ENCODE data around the gene CD6. TPM values are rescaled to one million over a fixed set of nuclear protein-coding genes. Genes with fewer than 3 reads are reported as not detected.
A peak's percentile ranks its signal among the peaks of the same experiment; 100 is the strongest.

The CD6 gene
- total RNA-seq, 1 donor from 2014 or later: 0.39 TPM

GRCh38 chr11:60924906-60925853, 46.3 kb upstream of the CD6 start:
- TF ChIP-seq CTCF (IDR thresholded peaks at IDR 0.05; ENCODE audit: insufficient read depth, low read depth, low read length) (no peak), EZH2 (IDR thresholded peaks at IDR 0.05; ENCODE audit: insufficient read depth, low read length) (no peak)
- Histone ChIP-seq H3K79me2 (ENCODE audit: insufficient read depth, low read length) (peaks cover 8% of the 10 kb centered on the region), H3K36me3 (ENCODE audit: insufficient read depth, low read length) (peaks cover 12% of the 10 kb centered on the region), H4K20me1 (ENCODE audit: insufficient read depth, low read length) (peaks cover 27% of the 10 kb centered on the region), H3K27me3 (ENCODE audit: insufficient read depth, low read length) (no peaks in the 10 kb centered on the region), H3K4me2 (ENCODE audit: low read length) (peak overlapping the region; percentile 95), H3K4me3 (ENCODE audit: insufficient read depth, low read depth, low read length) (peak overlapping the region; percentile 67), H3K9ac (ENCODE audit: low read length) (peak overlapping the region; percentile 83), H3K27ac (ENCODE audit: low read depth, low read length) (no peak overlapping the region), H3K9me3 (ENCODE audit: insufficient read depth, low read depth, low read length) (no peaks in the 10 kb centered on the region), H3K4me1 (ENCODE audit: insufficient read depth, low read length) (peaks cover 19% of the 10 kb centered on the region), H2AFZ (ENCODE audit: low read depth, low read length) (peak overlapping the region; percentile 57)
- H3K36me3 Mint-ChIP-seq (ENCODE audit: low read depth, unreplicated experiment): peaks cover 27% of the 10 kb centered on the region
- peak overlapping the region; percentile 86 for H3K4me3 Mint-ChIP-seq (ENCODE audit: unreplicated experiment)
- peak overlapping the region; percentile 58 for H3K27ac Mint-ChIP-seq (ENCODE audit: unreplicated experiment)
- no peak for DNase-seq (ENCODE audit: low read depth)
- H3K9me3 Mint-ChIP-seq (ENCODE audit: unreplicated experiment): peaks cover 1% of the 10 kb centered on the region
- H3K27me3 Mint-ChIP-seq (ENCODE audit: low read depth, unreplicated experiment): no peaks in the 10 kb centered on the region
- FAIRE-seq: no peak
- H3K4me1 Mint-ChIP-seq (ENCODE audit: low read depth, unreplicated experiment): peaks cover 8% of the 10 kb centered on the region

GRCh38 chr11:60925868-60926267, 45.6 kb upstream of the CD6 start:
- H3K27ac Mint-ChIP-seq (ENCODE audit: unreplicated experiment): peak overlapping the region; percentile 36
- peaks cover 28% of the 10 kb centered on the region for H3K36me3 Mint-ChIP-seq (ENCODE audit: low read depth, unreplicated experiment)
- TF ChIP-seq EZH2 (IDR thresholded peaks at IDR 0.05; ENCODE audit: insufficient read depth, low read length) (no peak), CTCF (IDR thresholded peaks at IDR 0.05; ENCODE audit: insufficient read depth, low read depth, low read length) (no peak)
- Histone ChIP-seq H3K27me3 (ENCODE audit: insufficient read depth, low read length) (no peaks in the 10 kb centered on the region), H3K4me2 (ENCODE audit: low read length) (peak overlapping the region; percentile 95), H3K79me2 (ENCODE audit: insufficient read depth, low read length) (peaks cover 4% of the 10 kb centered on the region), H3K4me1 (ENCODE audit: insufficient read depth, low read length) (peaks cover 19% of the 10 kb centered on the region), H4K20me1 (ENCODE audit: insufficient read depth, low read length) (peaks cover 24% of the 10 kb centered on the region), H3K4me3 (ENCODE audit: insufficient read depth, low read depth, low read length) (no peak overlapping the region), H2AFZ (ENCODE audit: low read depth, low read length) (no peak overlapping the region), H3K9me3 (ENCODE audit: insufficient read depth, low read depth, low read length) (no peaks in the 10 kb centered on the region), H3K27ac (ENCODE audit: low read depth, low read length) (no peak overlapping the region), H3K36me3 (ENCODE audit: insufficient read depth, low read length) (peaks cover 7% of the 10 kb centered on the region), H3K9ac (ENCODE audit: low read length) (no peak overlapping the region)
- DNase-seq (ENCODE audit: low read depth) (peak; percentile 30), FAIRE-seq (no peak)
- peaks cover 1% of the 10 kb centered on the region for H3K9me3 Mint-ChIP-seq (ENCODE audit: unreplicated experiment)
- peaks cover 8% of the 10 kb centered on the region for H3K4me1 Mint-ChIP-seq (ENCODE audit: low read depth, unreplicated experiment)
- H3K27me3 Mint-ChIP-seq (ENCODE audit: low read depth, unreplicated experiment): no peaks in the 10 kb centered on the region
- peak overlapping the region; percentile 86 for H3K4me3 Mint-ChIP-seq (ENCODE audit: unreplicated experiment)

GRCh38 chr11:60926500-60926899, 45.0 kb upstream of the CD6 start:
- TF ChIP-seq EZH2 (IDR thresholded peaks at IDR 0.05; ENCODE audit: insufficient read depth, low read length) (no peak), CTCF (IDR thresholded peaks at IDR 0.05; ENCODE audit: insufficient read depth, low read depth, low read length) (no peak)
- H3K9me3 ChIP-seq (ENCODE audit: insufficient read depth, low read depth, low read length): no peaks in the 10 kb centered on the region
- FAIRE-seq (no peak), DNase-seq (ENCODE audit: low read depth) (no peak)
- H3K9ac ChIP-seq (ENCODE audit: low read length): no peak overlapping the region
- H3K4me1 ChIP-seq (ENCODE audit: insufficient read depth, low read length): peaks cover 19% of the 10 kb centered on the region
- H3K36me3 Mint-ChIP-seq (ENCODE audit: low read depth, unreplicated experiment): peaks cover 28% of the 10 kb centered on the region
- H3K4me2 ChIP-seq (ENCODE audit: low read length): no peak overlapping the region
- H2AFZ ChIP-seq (ENCODE audit: low read depth, low read length): no peak overlapping the region
- no peak overlapping the region for H3K27ac Mint-ChIP-seq (ENCODE audit: unreplicated experiment)
- peaks cover 4% of the 10 kb centered on the region for H3K36me3 ChIP-seq (ENCODE audit: insufficient read depth, low read length)
- H3K79me2 ChIP-seq (ENCODE audit: insufficient read depth, low read length): peaks cover 4% of the 10 kb centered on the region
- no peak overlapping the region for H3K27ac ChIP-seq (ENCODE audit: low read depth, low read length)
- H3K4me3 ChIP-seq (ENCODE audit: insufficient read depth, low read depth, low read length): no peak overlapping the region
- H4K20me1 ChIP-seq (ENCODE audit: insufficient read depth, low read length): peaks cover 24% of the 10 kb centered on the region
- no peaks in the 10 kb centered on the region for H3K27me3 ChIP-seq (ENCODE audit: insufficient read depth, low read length)
- H3K9me3 Mint-ChIP-seq (ENCODE audit: unreplicated experiment): peaks cover 1% of the 10 kb centered on the region
- H3K27me3 Mint-ChIP-seq (ENCODE audit: low read depth, unreplicated experiment): no peaks in the 10 kb centered on the region
- no peak overlapping the region for H3K4me3 Mint-ChIP-seq (ENCODE audit: unreplicated experiment)
- peaks cover 8% of the 10 kb centered on the region for H3K4me1 Mint-ChIP-seq (ENCODE audit: low read depth, unreplicated experiment)
